Fibroblast of pulmonary artery (primary cell): ENCODE measurements around the gene GLIS1.

Experiments used
- DNase-seq: peaks from one replicate; pipeline ENCODE4 v3.0.0-alpha.2; 2010; ENCODE audit warnings: low read depth
- H3K4me3 ChIP-seq: replicated peaks from 2 replicates; pipeline ENCODE4 v1.5.1; 2011; ENCODE audit warnings: low read depth, mild to moderate bottlenecking, control low read depth, low read length, moderate library complexity
- CTCF ChIP-seq: IDR thresholded peaks from 2 replicates; pipeline ENCODE4 v1.5.1; 2011; ENCODE audit warnings: mild to moderate bottlenecking, control low read depth, low read length, inconsistent platforms; ENCODE audit errors: missing control alignments

GLIS1 gene

GRCh38 chr1:53601867-53602775, 136.8 kb downstream of the GLIS1 start:
- no peak for TF ChIP-seq CTCF
- DNase-seq = no peak
- no peak overlapping the region for H3K4me3 ChIP-seq

GRCh38 chr1:53601031-53601745, 137.8 kb downstream of the GLIS1 start:
- H3K4me3 ChIP-seq = no peak overlapping the region
- TF ChIP-seq CTCF = no peak
- no peak for DNase-seq

GRCh38 chr1:53600561-53600960, 138.4 kb downstream of the GLIS1 start:
- H3K4me3 ChIP-seq = no peak overlapping the region
- DNase-seq = no peak
- TF ChIP-seq CTCF = no peak

- TF ChIP-seq CTCF = no peak
- no peak overlapping the region for H3K4me3 ChIP-seq
- no peak for DNase-seq
Observed at GRCh38 chr1:53600001-53600400, 139.0 kb downstream of the GLIS1 start.

DNA sequence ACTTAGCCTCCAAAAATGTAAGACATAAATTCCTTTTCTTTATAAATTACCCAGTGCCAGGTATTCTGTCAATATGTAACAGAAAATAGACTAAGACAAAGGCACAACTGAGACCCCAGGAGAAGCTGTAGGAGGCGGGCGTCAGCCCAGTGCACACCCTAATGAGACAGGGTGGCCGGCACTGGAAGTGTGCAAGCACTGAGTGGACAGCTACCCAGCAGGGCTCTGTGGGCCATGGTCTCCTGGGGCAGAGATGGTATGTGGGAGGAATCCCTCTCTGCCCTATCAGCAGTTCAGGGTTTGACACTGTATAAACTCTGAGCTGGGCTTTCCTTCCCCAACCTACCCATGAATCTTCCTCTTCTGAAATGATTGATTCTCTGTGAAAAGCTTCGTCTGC, 139.5 kb downstream of the GLIS1 start:
- no peak for DNase-seq
- no peak for TF ChIP-seq CTCF
- no peak overlapping the region for H3K4me3 ChIP-seq

- DNase-seq = no peak
- H3K4me3 ChIP-seq = no peak overlapping the region
- no peak for TF ChIP-seq CTCF
Observed at GRCh38 chr1:53598966-53599365, 140.0 kb downstream of the GLIS1 start.
